Skin of body (tissue), 2 donors: ENCODE results near the gene NEDD4L. TPM values are rescaled to one million over a fixed set of nuclear protein-coding genes. Genes with fewer than 3 reads are reported as not detected.
"Not testable (repeated sequence)": the region's sequence is repeated elsewhere in the genome, so short reads cannot be mapped to it uniquely, and the experiment has no call there.

Experiments
- DNase-seq: peaks from one replicate; lab custom pipeline; 2025; lab: John Stamatoyannopoulos, UW
- total RNA-seq: library from RNA; depleted of rRNA; stranded (reverse); fragments of >200 nt; gene quantifications from one replicate; pipeline ENCODE4 v1.2.3, GENCODE V29; 2014

The NEDD4L gene
- total RNA-seq, 1 donor from 2014 or later = 40.1 TPM

DNA sequence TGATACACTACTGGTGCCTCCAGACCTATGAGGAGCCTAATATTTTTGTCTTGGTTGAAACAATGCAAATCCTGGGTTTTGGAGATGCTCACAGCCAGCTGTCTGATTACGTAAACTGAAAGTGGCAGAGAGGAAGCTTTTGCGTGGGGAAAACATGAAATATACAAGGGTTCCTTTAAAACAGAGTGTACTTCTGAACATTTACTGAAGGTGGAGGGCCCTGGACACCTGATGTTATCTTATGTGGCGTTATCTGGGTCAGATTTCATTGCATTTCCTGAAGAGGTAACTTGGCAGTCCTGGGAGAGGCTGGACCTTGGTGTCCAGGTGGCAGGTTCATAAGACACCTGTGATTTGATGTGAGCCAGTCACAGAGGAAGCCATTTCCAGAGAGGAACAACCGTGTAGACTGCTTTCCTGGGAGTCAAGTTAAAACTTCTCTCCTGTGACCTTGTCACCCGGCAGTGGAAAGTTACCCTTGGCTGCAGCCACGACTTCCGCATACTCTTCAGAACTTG, 105.0 kb downstream of the NEDD4L start:
- no peak for DNase-seq

DNA sequence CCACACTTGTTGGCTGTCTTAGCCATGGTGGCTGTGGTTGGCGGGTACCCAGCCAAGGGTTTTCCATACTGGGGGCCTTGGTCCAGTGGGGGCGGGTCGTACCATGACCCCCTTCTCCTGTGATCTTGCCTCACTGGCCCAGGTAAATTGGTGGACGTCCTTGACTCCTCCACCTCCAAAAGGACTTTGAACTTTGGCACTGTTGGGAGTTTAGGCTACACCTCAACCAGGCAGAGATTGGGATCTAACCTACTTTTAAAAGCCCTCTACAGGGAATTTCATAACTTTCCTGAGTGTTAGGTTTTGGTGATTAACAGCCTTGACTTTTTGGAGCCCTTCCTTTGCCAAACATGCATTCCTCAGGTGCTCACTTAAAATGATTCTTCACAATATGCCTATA, 106.7 kb downstream of the NEDD4L start:
- no peak for DNase-seq

- no peak for DNase-seq
These were observed 108.2 kb downstream of the NEDD4L start for GRCh38 chr18:58152216-58152615.

GRCh38 chr18:58152891-58153290, 108.9 kb downstream of the NEDD4L start:
- DNase-seq = no peak

GRCh38 chr18:58156516-58156915, 112.5 kb downstream of the NEDD4L start:
- DNase-seq = no peak

DNA sequence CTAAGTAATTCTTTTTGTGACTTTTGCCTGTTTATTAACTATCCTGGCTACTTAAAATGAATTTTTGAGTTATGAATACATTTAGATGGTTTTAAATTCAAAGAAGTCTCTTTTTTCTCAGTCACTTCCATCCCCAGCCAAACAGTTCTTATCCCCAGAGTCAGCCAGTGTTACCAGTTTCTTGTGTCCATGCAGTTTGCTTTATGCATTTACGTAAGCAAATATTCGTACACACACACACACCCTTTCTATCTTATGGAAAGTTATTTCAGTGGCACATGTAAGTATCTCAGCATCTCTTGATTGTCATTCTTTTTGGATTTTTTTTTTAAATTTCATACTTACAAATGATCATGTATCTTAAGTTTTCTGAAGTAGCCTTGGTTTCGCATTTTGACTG, 113.2 kb downstream of the NEDD4L start:
- DNase-seq = no peak

DNA sequence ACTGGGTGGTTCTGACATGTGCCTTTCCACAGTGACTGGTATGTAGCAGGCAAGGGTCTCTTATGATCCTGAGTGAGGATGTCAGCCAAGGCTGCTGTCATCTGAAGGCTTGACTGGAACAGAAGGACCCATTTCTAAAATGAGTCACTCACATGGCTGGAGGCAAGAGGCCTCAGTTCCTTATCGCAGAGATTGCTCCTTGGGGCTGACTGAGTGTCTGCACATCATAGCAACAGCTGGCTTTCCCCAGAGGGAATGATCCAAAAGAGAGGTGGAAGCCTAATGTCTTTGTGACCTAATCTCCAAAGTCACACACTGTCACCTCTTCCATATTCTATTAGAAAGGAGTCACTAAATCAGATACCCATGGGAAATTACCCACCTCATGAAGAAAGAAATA, 114.0 kb downstream of the NEDD4L start:
- DNase-seq = no peak

DNA sequence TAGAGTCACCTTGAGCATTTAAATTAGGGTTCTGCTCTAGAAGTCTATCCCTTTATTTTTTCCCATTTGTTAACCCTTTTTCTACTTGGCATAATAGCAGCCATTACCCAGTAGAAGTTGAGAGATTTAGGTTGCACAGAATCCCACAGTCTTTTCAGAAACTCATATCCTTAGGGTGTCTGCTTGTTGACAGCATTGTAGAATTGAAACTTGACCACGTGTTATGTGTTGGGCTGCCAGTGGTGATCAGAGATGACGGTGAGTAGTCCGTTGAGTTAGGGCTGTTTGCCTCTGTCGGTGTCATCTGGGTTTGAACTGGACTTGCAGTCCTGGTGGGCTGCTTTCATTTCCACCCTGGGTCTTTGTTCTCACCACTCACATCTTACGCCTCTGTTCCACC, 114.4 kb downstream of the NEDD4L start:
- no peak for DNase-seq

DNA sequence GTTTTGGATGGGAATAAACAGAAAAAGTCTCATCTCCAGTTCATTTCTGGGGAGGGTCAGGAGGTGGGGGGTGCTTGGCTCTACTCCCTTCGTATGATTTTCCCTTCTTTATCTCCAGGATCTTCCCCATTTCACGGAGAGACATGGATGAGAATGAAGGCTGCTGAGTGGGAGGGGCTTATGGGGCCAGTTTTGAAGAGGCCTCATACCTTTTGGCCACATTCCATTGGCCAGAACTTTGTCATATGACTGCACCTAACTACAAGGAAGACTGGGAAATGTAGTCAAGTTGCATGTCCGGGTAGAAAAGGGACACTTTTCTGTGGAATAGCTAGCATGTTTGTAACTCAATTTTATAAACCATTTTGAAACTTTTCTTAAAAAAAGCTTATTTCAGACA, 117.6 kb downstream of the NEDD4L start:
- no peak for DNase-seq

GRCh38 chr18:58162127-58162526, 118.1 kb downstream of the NEDD4L start:
- no peak for DNase-seq

- no peak for DNase-seq
These were observed 119.1 kb downstream of the NEDD4L start for GRCh38 chr18:58163004-58163590.

DNA sequence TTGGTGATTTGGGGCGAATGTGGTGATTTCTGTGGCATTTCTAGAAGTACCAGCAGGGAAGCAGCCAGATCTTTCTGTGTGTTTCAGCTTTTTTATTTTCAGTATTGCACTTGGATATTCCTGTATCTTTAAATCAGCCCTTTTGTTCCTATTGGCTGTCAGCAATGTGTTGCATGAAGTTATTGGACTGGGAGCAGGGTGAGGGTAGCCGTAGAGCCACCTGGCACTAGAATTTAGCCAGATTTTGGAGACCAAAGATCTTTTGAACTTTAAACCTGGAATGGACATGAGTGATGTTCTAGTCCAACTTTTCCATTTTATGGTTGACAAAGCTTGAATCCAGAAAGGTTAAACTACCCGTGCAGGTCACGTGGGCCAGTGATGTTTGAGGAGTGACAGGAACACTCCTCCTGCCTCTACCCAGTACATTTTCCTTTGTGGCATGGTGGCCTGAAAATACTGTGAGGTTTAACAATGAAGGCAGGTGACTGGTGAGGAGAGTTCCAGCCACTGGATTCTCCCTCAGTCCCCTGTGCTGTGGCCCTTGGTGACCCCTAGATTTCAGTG, 122.3 kb downstream of the NEDD4L start:
- no peak for DNase-seq

DNA sequence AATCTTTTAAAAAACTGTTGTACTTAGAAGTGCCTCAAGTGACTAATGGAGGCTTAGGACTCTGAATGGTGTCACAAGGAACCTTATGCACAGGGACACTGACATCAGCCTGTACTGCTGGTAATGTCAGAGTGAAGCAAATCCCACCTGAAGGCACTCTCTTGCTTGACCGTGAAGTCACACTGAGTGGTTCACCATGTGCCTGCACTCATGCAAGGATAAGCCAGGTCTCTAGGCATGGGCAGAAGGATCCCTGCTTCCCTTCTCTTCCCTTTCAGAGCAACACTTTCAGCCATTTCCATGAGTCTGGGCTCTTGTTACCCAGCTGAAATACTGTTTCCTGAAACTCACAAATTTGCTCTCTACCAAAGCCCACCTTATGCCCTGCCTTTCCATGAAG, 123.0 kb downstream of the NEDD4L start:
- no peak for DNase-seq

GRCh38 chr18:58168221-58168620, 124.2 kb downstream of the NEDD4L start:
- no peak for DNase-seq

DNA sequence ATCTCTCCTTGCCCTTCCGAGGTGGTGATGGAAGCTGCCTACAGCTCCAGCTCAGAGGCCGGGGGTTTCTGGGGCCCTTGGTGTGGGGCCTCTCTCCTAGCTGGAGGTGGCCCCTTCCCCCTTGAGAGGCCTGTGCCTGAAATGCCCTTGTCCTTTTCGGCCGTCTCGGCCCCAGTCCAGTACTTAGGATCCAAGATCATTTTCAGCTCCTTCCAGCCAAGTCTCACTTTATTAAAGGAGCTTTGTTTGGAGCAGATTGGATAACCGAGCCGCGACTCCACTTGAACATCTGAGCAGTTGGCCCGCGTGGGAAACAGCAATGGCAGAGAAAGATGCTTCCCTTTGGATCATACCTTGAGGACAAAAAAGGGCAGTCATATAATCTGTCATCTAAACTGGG, 125.0 kb downstream of the NEDD4L start:
- no peak for DNase-seq

- no peak for DNase-seq
These were observed 125.4 kb downstream of the NEDD4L start for GRCh38 chr18:58169472-58169871.

- DNase-seq = not testable (repeated sequence)
These were observed 126.0 kb downstream of the NEDD4L start for GRCh38 chr18:58170036-58170435.

DNA sequence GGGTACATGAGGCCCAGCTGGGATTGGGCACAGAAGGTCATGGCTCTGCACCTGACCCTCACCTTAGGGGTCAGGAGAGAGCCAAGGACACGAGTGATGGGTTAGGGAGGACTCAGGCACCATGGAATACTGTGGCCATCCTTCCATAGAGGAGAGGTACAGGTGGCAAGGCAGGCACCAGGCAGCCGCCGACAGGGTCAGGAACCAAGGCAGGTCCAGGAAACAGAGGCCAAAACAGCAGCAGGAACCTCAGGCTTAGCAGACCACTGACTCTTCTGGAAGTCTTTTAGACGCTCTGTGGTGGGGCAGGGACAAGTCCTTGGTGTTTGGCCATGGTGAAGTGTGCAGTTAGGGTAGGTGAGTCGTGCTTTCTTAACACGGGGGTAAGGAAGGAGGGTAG, 128.0 kb downstream of the NEDD4L start:
- DNase-seq = no peak

DNA sequence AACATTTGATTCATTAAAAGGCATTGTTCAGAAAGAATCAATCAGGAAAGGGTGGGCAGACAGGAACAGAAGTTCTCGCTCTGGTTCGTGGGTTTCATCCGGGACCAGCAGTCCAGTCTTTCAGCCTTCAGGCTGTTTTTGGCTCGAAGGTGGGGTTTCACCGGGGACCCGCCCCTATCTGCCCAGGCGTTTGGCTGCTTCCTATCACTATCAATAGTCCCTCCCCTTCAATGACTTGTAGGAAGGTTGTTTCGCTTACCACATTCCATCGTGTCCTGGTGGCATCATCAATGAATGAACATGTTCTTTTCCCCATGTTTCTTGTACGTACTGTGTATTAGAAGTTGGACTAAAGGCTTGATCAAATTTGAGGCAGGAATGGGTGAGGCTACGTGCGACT, 130.3 kb downstream of the NEDD4L start:
- no peak for DNase-seq

DNA sequence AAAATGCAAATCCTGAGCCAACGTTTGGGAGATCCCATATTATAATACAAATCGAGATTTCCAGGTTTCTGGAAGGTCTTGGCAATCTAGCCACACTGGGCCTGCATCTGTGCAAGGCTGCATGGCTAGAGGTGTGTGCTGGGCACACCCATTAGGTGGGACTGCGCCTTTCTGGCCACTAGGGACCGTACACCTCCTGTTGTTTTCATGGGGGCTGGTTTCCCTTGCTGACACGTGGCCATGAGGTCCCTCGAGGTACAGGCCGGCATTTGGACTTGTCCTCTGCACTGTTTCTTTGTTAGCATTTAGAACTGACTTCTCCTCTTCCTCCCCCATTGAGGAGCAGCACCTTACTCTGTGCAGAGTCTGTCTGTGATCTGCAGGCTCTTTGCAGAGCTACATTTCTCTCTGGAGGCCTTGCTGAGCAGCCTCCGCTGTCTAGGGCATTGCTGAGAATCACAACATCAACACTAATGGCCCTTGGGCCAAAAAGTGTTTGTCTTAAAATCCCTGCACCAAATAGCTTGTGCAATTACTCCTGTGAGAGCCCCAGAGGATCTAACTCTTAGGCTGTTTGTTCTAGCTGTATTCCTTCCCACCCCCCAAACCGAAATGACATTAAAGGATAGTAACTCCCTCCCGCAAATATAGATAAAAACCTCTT, 131.2 kb downstream of the NEDD4L start:
- DNase-seq = no peak

- no peak for DNase-seq
These were observed 131.8 kb downstream of the NEDD4L start for GRCh38 chr18:58175786-58176176.

DNA sequence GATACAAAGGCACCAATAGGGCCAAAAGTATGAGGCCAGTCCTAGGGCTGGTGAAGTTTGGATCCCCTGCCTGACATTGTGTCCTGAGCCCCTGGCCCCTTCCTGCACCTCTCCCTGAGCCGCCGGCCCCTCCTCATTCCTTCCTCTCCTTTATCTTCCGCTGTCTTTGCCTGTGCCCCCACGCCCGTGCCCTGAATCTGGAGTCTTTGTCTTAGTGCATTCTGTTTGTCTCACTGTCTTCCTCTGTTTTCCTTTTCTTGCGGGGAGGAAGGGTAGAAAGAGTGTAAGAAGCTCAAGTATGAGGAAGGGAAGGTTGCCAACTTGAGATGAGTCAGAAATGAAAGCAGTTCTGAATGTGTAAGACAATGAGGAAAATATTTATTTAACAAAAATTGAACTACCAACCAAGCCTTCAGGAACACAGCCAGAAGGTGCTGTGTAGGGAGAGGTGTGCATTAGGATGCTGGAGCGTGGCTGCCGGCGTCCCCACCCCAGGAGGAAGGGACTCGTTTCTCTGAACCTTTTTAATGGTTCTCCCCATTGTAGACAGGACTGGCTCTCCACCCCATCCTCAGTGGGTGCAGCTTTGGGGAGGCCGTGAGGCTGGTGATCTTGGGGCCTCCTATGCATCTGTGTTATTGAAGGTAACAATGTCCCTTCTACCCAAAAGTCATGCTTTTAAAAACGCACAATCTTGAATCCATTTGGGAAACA, 133.1 kb downstream of the NEDD4L start:
- DNase-seq = peak; percentile 42
